HEK293 (cell line): ENCODE results near the gene PEX14.

ENCODE experiments used
- CTCF ChIA-PET: fragments of 350-600 bp; formaldehyde crosslinking; extraction: SDS; loops from one replicate; lab custom pipeline; 2021; ENCODE audit warnings: antibody characterized with exemption; lab: Yijun Ruan, JAX
- POLR2A ChIA-PET: fragments of 300-600 bp; formaldehyde crosslinking; extraction: SDS; loops from one replicate; lab custom pipeline; 2020; ENCODE audit warnings: antibody characterized with exemption, inconsistent platforms; lab: Yijun Ruan, JAX
- H3K27ac ChIP-seq: fragments of 200-500 bp; sonication (Bioruptor generic); 2 replicates; pipeline ENCODE4 v1.5.1; 2014; ENCODE audit warnings: low read depth, low read length, control low read depth, inconsistent platforms; ENCODE audit errors: extremely low read depth
- H3K36me3 ChIP-seq, 2 experiments: fragments of 200-500 bp in 1 of 2; sonication (Bioruptor generic) in 1 of 2; 1 replicate in 1 of 2; 2 replicates in 1 of 2; pipeline ENCODE4 v1.5.1; 2014 to 2017; ENCODE audit warnings: inconsistent platforms in 2 of 2, low read length in 2 of 2; ENCODE audit not compliant: control insufficient read depth in 2 of 2, insufficient read depth in 1 of 2
- H3K4me1 ChIP-seq: fragments of 200-500 bp; sonication (Bioruptor generic); 2 replicates; pipeline ENCODE4 v1.5.1; 2014; ENCODE audit warnings: mild to moderate bottlenecking, low read length, inconsistent platforms; ENCODE audit not compliant: control insufficient read depth, insufficient read depth
- H3K4me3 ChIP-seq: 2 replicates; pipeline ENCODE4 v1.5.1; 2011; ENCODE audit warnings: low read depth, mild to moderate bottlenecking, control low read depth, low read length, moderate library complexity
- H3K9me3 ChIP-seq: fragments of 200-500 bp; sonication (Bioruptor generic); 2 replicates; pipeline ENCODE4 v1.5.1; 2014; ENCODE audit warnings: low read depth, low read length, inconsistent platforms; ENCODE audit not compliant: control insufficient read depth, insufficient read depth
- BCL6B ChIP-seq: fragments of 450-650 bp; formaldehyde crosslinking; IDR thresholded peaks from 2 replicates; pipeline ENCODE4 v1.5.1; 2017; ENCODE audit warnings: missing biosample characterization, missing genetic modification characterization
- EGR2 ChIP-seq: fragments of 450-650 bp; formaldehyde crosslinking; IDR thresholded peaks from 2 replicates; pipeline ENCODE4 v1.5.1; 2016; ENCODE audit warnings: low read depth, missing biosample characterization, missing genetic modification characterization
- GLIS1 ChIP-seq: fragments of 450-650 bp; formaldehyde crosslinking; IDR thresholded peaks from 2 replicates; pipeline ENCODE4 v1.5.1; 2016; ENCODE audit warnings: missing biosample characterization, missing genetic modification characterization
- PRDM6 ChIP-seq: fragments of 450-650 bp; formaldehyde crosslinking; IDR thresholded peaks from 2 replicates; pipeline ENCODE4 v1.5.1; 2017; ENCODE audit warnings: missing biosample characterization, missing genetic modification characterization
- ZNF112 ChIP-seq: fragments of 450-650 bp; formaldehyde crosslinking; IDR thresholded peaks from 2 replicates; pipeline ENCODE4 v1.5.0; 2017; ENCODE audit warnings: missing biosample characterization, missing genetic modification characterization
- ZNF133 ChIP-seq: fragments of 450-650 bp; formaldehyde crosslinking; IDR thresholded peaks from 2 replicates; pipeline ENCODE4 v1.5.1; 2016; ENCODE audit warnings: missing biosample characterization, missing genetic modification characterization
- ZNF148 ChIP-seq: fragments of 450-650 bp; formaldehyde crosslinking; IDR thresholded peaks from 2 replicates; pipeline ENCODE4 v1.5.0; 2017; ENCODE audit warnings: missing biosample characterization, missing genetic modification characterization, borderline replicate concordance
- ZNF23 ChIP-seq: fragments of 450-650 bp; formaldehyde crosslinking; IDR thresholded peaks from 2 replicates; pipeline ENCODE4 v1.5.1; 2016; ENCODE audit warnings: missing biosample characterization, missing genetic modification characterization, borderline replicate concordance
- ZNF391 ChIP-seq: fragments of 450-650 bp; formaldehyde crosslinking; IDR thresholded peaks from 2 replicates; pipeline ENCODE4 v1.5.1; 2016; ENCODE audit warnings: low read depth, missing biosample characterization, missing genetic modification characterization, borderline replicate concordance
- ZNF449 ChIP-seq: fragments of 450-650 bp; formaldehyde crosslinking; IDR thresholded peaks from 2 replicates; pipeline ENCODE4 v1.5.1; 2017; ENCODE audit warnings: missing biosample characterization, mild to moderate bottlenecking, missing genetic modification characterization, moderate library complexity
- ZNF488 ChIP-seq: fragments of 450-650 bp; formaldehyde crosslinking; IDR thresholded peaks from 2 replicates; pipeline ENCODE4 v1.5.1; 2016; ENCODE audit warnings: missing biosample characterization, missing genetic modification characterization
- ZNF510 ChIP-seq: fragments of 450-650 bp; formaldehyde crosslinking; IDR thresholded peaks from 2 replicates; pipeline ENCODE4 v1.5.1; 2018; ENCODE audit warnings: mild to moderate bottlenecking, missing genetic modification characterization, missing biosample characterization; ENCODE audit not compliant: insufficient replicate concordance
- ZNF580 ChIP-seq: fragments of 450-650 bp; formaldehyde crosslinking; IDR thresholded peaks from 2 replicates; pipeline ENCODE4 v1.5.1; 2016; ENCODE audit warnings: missing biosample characterization, missing genetic modification characterization
- ZNF645 ChIP-seq: fragments of 450-650 bp; formaldehyde crosslinking; IDR thresholded peaks from 2 replicates; pipeline ENCODE4; 2016; ENCODE audit warnings: missing biosample characterization, missing genetic modification characterization
- ZNF704 ChIP-seq: fragments of 450-650 bp; formaldehyde crosslinking; IDR thresholded peaks from 2 replicates; pipeline ENCODE4 v1.5.1; 2016; ENCODE audit warnings: missing biosample characterization, missing genetic modification characterization
- ZNF777 ChIP-seq: fragments of 450-650 bp; formaldehyde crosslinking; IDR thresholded peaks from 2 replicates; pipeline ENCODE4 v1.5.1; 2017; ENCODE audit warnings: missing biosample characterization, missing genetic modification characterization, borderline replicate concordance
- ZSCAN5A ChIP-seq: fragments of 450-650 bp; formaldehyde crosslinking; IDR thresholded peaks from 2 replicates; pipeline ENCODE4 v1.5.1; 2016; ENCODE audit warnings: missing biosample characterization, missing genetic modification characterization

PEX14 gene

GRCh38 chr1:10539411-10540043 lies 64.8 kb downstream of the PEX14 start:
- Histone ChIP-seq H3K27ac (no peak overlapping the region), H3K36me3 (peaks cover 0 to 16% of the 10 kb centered on the region in 2 experiments; a peak in 2 of 3 replicates), H3K4me1 (peaks cover 12% of the 10 kb centered on the region)
- TF ChIP-seq EGR2 (tag by site-specific recombination) (no peak), ZNF777 (tag by site-specific recombination) (no peak), ZNF510 (tag by site-specific recombination) (no peak), ZNF133 (tag by site-specific recombination) (no peak), BCL6B (tag by site-specific recombination) (peak; percentile 57; the same call in 1 of the 2 replicates), ZNF23 (tag by site-specific recombination) (no peak), GLIS1 (tag by site-specific recombination) (peak; percentile 90), ZNF488 (tag by site-specific recombination) (no peak), ZNF391 (tag by site-specific recombination) (no peak), ZSCAN5A (tag by site-specific recombination) (no peak)
- TF ChIP-seq, all 188 proteins: peak for 2
- Histone ChIP-seq H3K9me3 (no peaks in the 10 kb centered on the region), H3K4me3 (no peak overlapping the region)
- CTCF ChIA-PET: no interaction called here
- POLR2A ChIA-PET: no interaction called here

GRCh38 chr1:10540277-10541005 lies 65.7 kb downstream of the PEX14 start:
- Histone ChIP-seq H3K4me3 (no peak overlapping the region), H3K4me1 (peaks cover 12% of the 10 kb centered on the region), H3K27ac (no peak overlapping the region), H3K36me3 (peaks cover 0 to 16% of the 10 kb centered on the region in 2 experiments; a peak in 2 of 3 replicates), H3K9me3 (no peaks in the 10 kb centered on the region)
- ChIA-PET CTCF (interaction anchor here (1.4 kb wide), 1 partner anchor 10 kb away, joined by 5 read pairs; no protein-coding TSS in a partner anchor), POLR2A (no interaction called here)
- TF ChIP-seq ZNF645: no peak
- no peak for TF ChIP-seq ZNF112 (tag by site-specific recombination)
- no peak for TF ChIP-seq ZNF449 (tag by site-specific recombination)
- TF ChIP-seq ZNF580 (tag by site-specific recombination): no peak
- peak; percentile 43; the same call in 1 of the 2 replicates for TF ChIP-seq PRDM6 (tag by site-specific recombination)
- no peak for TF ChIP-seq ZNF148 (tag by site-specific recombination)
- no peak for TF ChIP-seq ZNF704 (tag by site-specific recombination)
